Stimulated activated CD4-positive, alpha-beta T cell treated with anti-CD3 and anti-CD28 coated beads, Interleukin-4, amount 100 ng/mL, for 4 hours (primary cell): ENCODE data around the gene FOS.
"Not testable (repeated sequence)": the region's sequence is repeated elsewhere in the genome, so short reads cannot be mapped to it uniquely, and the experiment has no call there.

ENCODE experiments used
- DNase-seq, 2 experiments: peaks; one replicate each; pipeline ENCODE4 v3.0.0-alpha.2; 2020

FOS gene

GRCh38 chr14:75278422-75279152 is at the start of gene FOS:
Gene FOS, plus strand, starts transcription at chr14:75278828. Its CDS starts 155 bp downstream, at chr14:75278983.
- DNase-seq: peak; percentile 75 to 90

GRCh38 chr14:75229661-75230139 is 48.9 kb upstream of the FOS start:
- no peak for DNase-seq

GRCh38 chr14:75230140-75230792 is 48.4 kb upstream of the FOS start:
- DNase-seq: peak; percentile 8 to 33

GRCh38 chr14:75231320-75231719 is 47.3 kb upstream of the FOS start:
- DNase-seq: no peak

GRCh38 chr14:75232191-75232590 is 46.4 kb upstream of the FOS start:
- no peak for DNase-seq

GRCh38 chr14:75232597-75232996 is 46.0 kb upstream of the FOS start:
- peak in 1 of 2 experiments; percentile 46 for DNase-seq

GRCh38 chr14:75234173-75235115 is 44.2 kb upstream of the FOS start:
- no peak for DNase-seq

- DNase-seq: not testable (repeated sequence)
Observed at GRCh38 chr14:75235198-75235597, 43.4 kb upstream of the FOS start.

GRCh38 chr14:75236467-75236866 is 42.2 kb upstream of the FOS start:
- no peak for DNase-seq

GRCh38 chr14:75236901-75237419 is 41.7 kb upstream of the FOS start:
- DNase-seq: no peak

GRCh38 chr14:75238756-75239455 is 39.7 kb upstream of the FOS start:
- DNase-seq: no peak

- no peak for DNase-seq
Observed at GRCh38 chr14:75240781-75241180, 37.8 kb upstream of the FOS start.

- no peak for DNase-seq
Observed at GRCh38 chr14:75242546-75243273, 35.9 kb upstream of the FOS start.

- no peak for DNase-seq
Observed at GRCh38 chr14:75244121-75244520, 34.5 kb upstream of the FOS start.

- DNase-seq: no peak
Observed at GRCh38 chr14:75246546-75247285, 31.9 kb upstream of the FOS start.

- peak; percentile 39 to 64 for DNase-seq
Observed at GRCh38 chr14:75247286-75247922, 31.2 kb upstream of the FOS start.

GRCh38 chr14:75247939-75248338 is 30.7 kb upstream of the FOS start:
- no peak for DNase-seq

GRCh38 chr14:75249251-75249957 is 29.2 kb upstream of the FOS start:
- peak; percentile 53 to 80 for DNase-seq

- DNase-seq: no peak
Observed at GRCh38 chr14:75249958-75250336, 28.7 kb upstream of the FOS start.

- no peak for DNase-seq
Observed at GRCh38 chr14:75250800-75251199, 27.8 kb upstream of the FOS start.
